B cell (primary cell): ENCODE data around the gene PRR35. TPM values are rescaled to one million over a fixed set of nuclear protein-coding genes. Genes with fewer than 3 reads are reported as not detected.

Source experiments
- ATAC-seq: fragments of 200-7000 bp; cut with Tn5 transposase; one replicate; pipeline ENCODE4 v1.10.0; 2021; ENCODE audit warnings: low read depth, mild to moderate bottlenecking, moderate number of reproducible peaks, moderate library complexity
- CTCF ChIA-PET: fragments of 350-600 bp; sonication (Branson Sonifier 250); formaldehyde crosslinking; loops from one replicate; lab custom pipeline; 2021; ENCODE audit warnings: antibody characterized with exemption, inconsistent platforms; lab: Charles Lee
- POLR2A ChIA-PET: fragments of 350-600 bp; sonication (Branson Sonifier 250); formaldehyde crosslinking; loops from one replicate; lab custom pipeline; 2021; ENCODE audit warnings: antibody characterized with exemption; lab: Charles Lee
- DNase-seq: peaks from one replicate; pipeline ENCODE4 v3.0.0; 2013
- H2AFZ ChIP-seq: 2 replicates; pipeline ENCODE4 v1.6.1; 2012; ENCODE audit warnings: mild to moderate bottlenecking, low read depth, low read length; ENCODE audit not compliant: insufficient read depth, poor library complexity, severe bottlenecking
- H3K27ac ChIP-seq, 2 donors: 1 replicate in 1 of 2; 2 replicates in 1 of 2; pipeline ENCODE4 v1.5.1; 2012 to 2013; ENCODE audit warnings: low read length in 2 of 2, mild to moderate bottlenecking in 2 of 2, moderate library complexity in 1 of 2
- H3K27me3 ChIP-seq, 4 experiments: fragments of 200-600 bp in 1 of 4; sonication (generic) in 1 of 4; replicated peaks in 1 of 4; 1 replicate in 2 of 4; 2 replicates in 2 of 4; pipeline versions ENCODE4 v1.6.1 to v1.7.0; 2013 to 2016; ENCODE audit warnings: low read length in 3 of 4, mild to moderate bottlenecking in 2 of 4, mixed read lengths in 1 of 4, moderate library complexity in 1 of 4; ENCODE audit not compliant: insufficient read depth in 4 of 4, control insufficient read depth in 3 of 4; ENCODE audit errors: control extremely low read depth in 1 of 4
- H3K36me3 ChIP-seq, 2 experiments: replicated peaks in 1 of 2; 1 replicate in 1 of 2; 2 replicates in 1 of 2; pipeline versions ENCODE4 v1.6.1 to v1.7.1; 2013; ENCODE audit warnings: low read length in 1 of 2; ENCODE audit not compliant: insufficient read depth in 2 of 2, control insufficient read depth in 1 of 2; ENCODE audit errors: control extremely low read depth in 1 of 2, extremely low read depth in 1 of 2
- H3K4me1 ChIP-seq, 2 donors: fragments of 200-600 bp in 1 of 2; sonication (generic) in 1 of 2; 1 replicate in 1 of 2; 2 replicates in 1 of 2; pipeline versions ENCODE4 v1.5.1 to v1.6.1; 2013 to 2017; ENCODE audit warnings: low read length in 2 of 2; ENCODE audit not compliant: control insufficient read depth in 2 of 2, insufficient read depth in 2 of 2
- H3K4me2 ChIP-seq: replicated peaks from 2 replicates; pipeline ENCODE3; 2012; ENCODE audit warnings: mild to moderate bottlenecking, low read depth, low read length; ENCODE audit not compliant: poor library complexity, severe bottlenecking
- H3K4me3 ChIP-seq, 5 experiments: fragments of 200-600 bp in 1 of 5; sonication (generic) in 1 of 5; 1 replicate in 3 of 5; 2 replicates in 2 of 5; pipeline versions ENCODE4 v1.5.1 to v1.7.0; 2011 to 2016; ENCODE audit warnings: low read length in 4 of 5, mild to moderate bottlenecking in 4 of 5, low read depth in 2 of 5, control low read depth in 1 of 5, moderate library complexity in 1 of 5; ENCODE audit not compliant: insufficient read depth in 1 of 5; ENCODE audit errors: control extremely low read depth in 1 of 5, extremely low read depth in 1 of 5
- H3K79me2 ChIP-seq: fragments of 200-600 bp; sonication (generic); one replicate; pipeline ENCODE4 v1.6.0; 2016; ENCODE audit warnings: low read length; ENCODE audit not compliant: control insufficient read depth, insufficient read depth
- H3K9ac ChIP-seq: fragments of 200-600 bp; sonication (generic); 2 replicates; pipeline ENCODE4 v1.6.1; 2017; ENCODE audit warnings: mild to moderate bottlenecking, low read length, moderate library complexity
- H3K9me3 ChIP-seq, 3 donors: one replicate each; pipeline versions ENCODE4 v1.6.1 to v1.7.1; 2013; ENCODE audit warnings: low read length in 2 of 3; ENCODE audit not compliant: control insufficient read depth in 2 of 3, insufficient read depth in 1 of 3; ENCODE audit errors: control extremely low read depth in 1 of 3
- H4K20me1 ChIP-seq: 2 replicates; pipeline ENCODE4 v1.6.0; 2012; ENCODE audit warnings: mild to moderate bottlenecking, low read length; ENCODE audit not compliant: insufficient read depth, control insufficient read depth, poor library complexity, severe bottlenecking
- H3K27ac Mint-ChIP-seq: one replicate; pipeline ENCODE4 v1.8.0; 2021; ENCODE audit warnings: mixed read lengths
- H3K27me3 Mint-ChIP-seq: one replicate; pipeline ENCODE4 v1.8.0; 2021; ENCODE audit warnings: mixed read lengths
- H3K4me1 Mint-ChIP-seq: one replicate; pipeline ENCODE4 v1.8.0; 2021; ENCODE audit warnings: mixed read lengths
- H3K4me3 Mint-ChIP-seq: one replicate; pipeline ENCODE4 v1.8.0; 2021; ENCODE audit warnings: mixed read lengths
- H3K9me3 Mint-ChIP-seq: one replicate; pipeline ENCODE4 v1.8.0; 2022; ENCODE audit warnings: mixed read lengths; ENCODE audit not compliant: insufficient read depth
- EZH2 ChIP-seq: IDR thresholded peaks from 2 replicates; pipeline ENCODE4 v1.6.1; 2012; ENCODE audit warnings: borderline replicate concordance, low read depth, mild to moderate bottlenecking, moderate library complexity, low read length; ENCODE audit not compliant: insufficient read depth, poor library complexity, severe bottlenecking
- WGBS: methylation state at CpG from one replicate; pipeline ENCODE4 v1.1.5; 2013; ENCODE audit warnings: missing lambda C conversion rate; ENCODE audit not compliant: insufficient coverage; 5-methylcytosine and 5-hydroxymethylcytosine counted together
- intact Hi-C: fragments of 100-400 bp; cut with micrococcal nuclease; formaldehyde crosslinking; loops from one replicate; pipeline ENCODE4 v1.10.0; 2022
- polyA plus RNA-seq: library from polyadenylated mRNA; depleted of rRNA; stranded (reverse); fragments of >200 nt; gene quantifications from 2 replicates; pipeline ENCODE4 v1.2.3, GENCODE V29; 2012
- total RNA-seq, 2 donors: library from RNA; stranded (reverse); fragments of 120-200 nt in 1 of 2; gene quantifications; 1 replicate in 1 of 2; 2 replicates in 1 of 2; pipeline versions ENCODE4 v1.2.3 to v1.2.4, GENCODE V29; 2013 to 2022
- TF ChIP-seq, protein P1 (sequence below): fragments of 200-600 bp; IDR thresholded peaks from one replicate; pipeline ENCODE4 v1.8.0; 2022; ENCODE audit warnings: antibody characterized with exemption, mild to moderate bottlenecking

PRR35 gene
- total and polyA plus RNA-seq, 2 donors (not counting 1 experiment from before 2014, with no cell fraction given), result not detected

DNA sequence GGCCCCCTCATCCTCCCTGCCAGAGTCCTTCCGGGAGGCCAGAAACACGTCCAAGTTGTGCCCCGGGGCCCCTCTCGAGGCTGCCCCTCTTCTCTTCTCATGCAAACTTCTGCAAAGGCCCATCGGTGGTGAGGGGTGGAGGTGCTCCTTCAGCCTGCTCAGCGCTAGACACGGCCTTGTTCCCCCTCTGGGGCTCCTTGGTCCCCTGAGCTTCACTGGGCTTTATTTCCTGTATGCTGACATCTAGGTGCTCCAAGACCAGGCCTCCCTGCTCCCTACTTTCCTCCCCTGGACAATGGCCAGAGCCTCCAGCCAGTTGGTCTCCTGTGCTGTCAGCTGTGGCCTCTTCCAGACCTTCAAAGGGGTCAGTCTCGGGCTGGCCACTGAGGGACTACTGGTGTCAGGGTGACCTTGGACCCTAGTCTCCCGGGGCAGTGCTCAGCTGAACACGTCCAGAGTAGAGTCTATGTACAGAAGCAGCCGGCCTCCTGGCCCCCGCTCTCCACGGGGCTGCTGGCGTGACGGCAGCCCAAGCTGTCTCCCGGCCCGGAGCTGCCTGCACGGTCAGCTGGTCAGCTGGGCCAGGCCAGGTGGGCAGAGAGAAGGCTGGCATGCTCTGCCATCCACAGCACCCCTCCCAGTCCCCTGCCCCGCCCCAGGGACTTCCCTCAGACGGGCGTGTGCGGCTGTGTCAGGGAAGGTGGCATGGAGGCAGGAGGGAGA is 1.7 kb upstream of the PRR35 start:
- no peak overlapping the region for H3K27ac ChIP-seq
- peaks cover 2% of the 10 kb centered on the region for H3K4me1 Mint-ChIP-seq
- no peaks in the 10 kb centered on the region for H3K79me2 ChIP-seq
- DNase-seq (no peak), ATAC-seq (no peak)
- H3K4me1 ChIP-seq, result peaks cover 3 to 6% of the 10 kb centered on the region in 2 donors
- no peak overlapping the region for H3K4me3 ChIP-seq
- no peak overlapping the region for H3K4me2 ChIP-seq
- TF ChIP-seq EZH2, result no peak
- TF ChIP-seq, protein P1, sequence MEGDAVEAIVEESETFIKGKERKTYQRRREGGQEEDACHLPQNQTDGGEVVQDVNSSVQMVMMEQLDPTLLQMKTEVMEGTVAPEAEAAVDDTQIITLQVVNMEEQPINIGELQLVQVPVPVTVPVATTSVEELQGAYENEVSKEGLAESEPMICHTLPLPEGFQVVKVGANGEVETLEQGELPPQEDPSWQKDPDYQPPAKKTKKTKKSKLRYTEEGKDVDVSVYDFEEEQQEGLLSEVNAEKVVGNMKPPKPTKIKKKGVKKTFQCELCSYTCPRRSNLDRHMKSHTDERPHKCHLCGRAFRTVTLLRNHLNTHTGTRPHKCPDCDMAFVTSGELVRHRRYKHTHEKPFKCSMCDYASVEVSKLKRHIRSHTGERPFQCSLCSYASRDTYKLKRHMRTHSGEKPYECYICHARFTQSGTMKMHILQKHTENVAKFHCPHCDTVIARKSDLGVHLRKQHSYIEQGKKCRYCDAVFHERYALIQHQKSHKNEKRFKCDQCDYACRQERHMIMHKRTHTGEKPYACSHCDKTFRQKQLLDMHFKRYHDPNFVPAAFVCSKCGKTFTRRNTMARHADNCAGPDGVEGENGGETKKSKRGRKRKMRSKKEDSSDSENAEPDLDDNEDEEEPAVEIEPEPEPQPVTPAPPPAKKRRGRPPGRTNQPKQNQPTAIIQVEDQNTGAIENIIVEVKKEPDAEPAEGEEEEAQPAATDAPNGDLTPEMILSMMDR, result no peak
- H4K20me1 ChIP-seq, result no peaks in the 10 kb centered on the region
- POLR2A ChIA-PET, result no interaction called here
- H3K4me3 Mint-ChIP-seq, result no peak overlapping the region
- H3K9me3 ChIP-seq, result peaks cover 0 to 7% (median 0%) of the 10 kb centered on the region in 3 donors
- peaks cover 0 to 2% of the 10 kb centered on the region in 2 experiments for H3K36me3 ChIP-seq
- no peak overlapping the region for H2AFZ ChIP-seq
- WGBS, result 69% methylated on average over 18 of the region's 22 CpGs
- peaks cover 0 to 34% (median 10%) of the 10 kb centered on the region in 4 experiments for H3K27me3 ChIP-seq
- no peaks in the 10 kb centered on the region for H3K9me3 Mint-ChIP-seq
- H3K27ac Mint-ChIP-seq, result no peak overlapping the region
- no peak overlapping the region for H3K9ac ChIP-seq
- CTCF ChIA-PET, result no interaction called here
- H3K27me3 Mint-ChIP-seq, result peaks cover 10% of the 10 kb centered on the region
- intact Hi-C loops, result no loop called here

DNA sequence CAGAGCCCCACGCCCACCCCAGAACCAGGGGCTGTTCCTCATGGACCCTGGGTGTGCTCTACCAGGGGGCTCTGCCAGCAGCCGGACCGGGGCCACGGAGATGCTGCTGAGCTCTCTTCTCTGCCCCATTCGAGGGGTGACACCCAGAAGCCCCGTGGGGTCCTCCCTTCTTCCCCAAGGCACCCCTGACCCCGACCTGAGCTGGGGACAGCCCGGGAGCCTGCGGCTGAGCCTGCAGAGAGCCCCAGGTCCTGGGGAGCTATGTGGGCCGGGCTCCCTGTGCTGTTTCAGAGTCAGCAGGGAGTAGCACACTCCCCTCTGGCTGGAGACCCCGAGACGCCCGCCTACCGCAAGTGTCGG is 1.2 kb upstream of the PRR35 start:
- H3K9me3 Mint-ChIP-seq, result no peaks in the 10 kb centered on the region
- H4K20me1 ChIP-seq, result no peaks in the 10 kb centered on the region
- H3K36me3 ChIP-seq, result peaks cover 0 to under 1% of the 10 kb centered on the region in 2 experiments
- peaks cover 3 to 6% of the 10 kb centered on the region in 2 donors for H3K4me1 ChIP-seq
- H3K4me3 Mint-ChIP-seq, result no peak overlapping the region
- H3K4me1 Mint-ChIP-seq, result peaks cover 2% of the 10 kb centered on the region
- no peak for TF ChIP-seq EZH2
- TF ChIP-seq, protein P1, result no peak
- no peak overlapping the region for H3K4me2 ChIP-seq
- POLR2A ChIA-PET, result no interaction called here
- DNase-seq (no peak), ATAC-seq (no peak)
- H3K27me3 ChIP-seq, result peaks cover 0 to 34% (median 10%) of the 10 kb centered on the region in 4 experiments
- no peak overlapping the region for H3K27ac ChIP-seq
- H3K27me3 Mint-ChIP-seq, result peaks cover 10% of the 10 kb centered on the region
- WGBS, result 91% methylated on average over 15 of the region's 15 CpGs
- H3K9ac ChIP-seq, result no peak overlapping the region
- no peak overlapping the region for H3K4me3 ChIP-seq
- intact Hi-C loops, result no loop called here
- no peaks in the 10 kb centered on the region for H3K79me2 ChIP-seq
- CTCF ChIA-PET, result no interaction called here
- H2AFZ ChIP-seq, result no peak overlapping the region
- peaks cover 0 to 7% (median 0%) of the 10 kb centered on the region in 3 donors for H3K9me3 ChIP-seq
- no peak overlapping the region for H3K27ac Mint-ChIP-seq
